Spleen (tissue), 7 donors: ENCODE measurements around the gene IFNA6.
"Not testable (repeated sequence)": the region's sequence is repeated elsewhere in the genome, so short reads cannot be mapped to it uniquely, and the experiment has no call there.

Experiments
- POLR2A ChIP-seq, 3 donors: fragments of 450-650 bp; IDR thresholded peaks; one replicate each; pipeline ENCODE4 v1.5.1; 2017; ENCODE audit warnings: antibody characterized with exemption in 3 of 3, mild to moderate bottlenecking in 1 of 3
- TF ChIP-seq, protein P1 (sequence below), 11 experiments: fragments of 200-600 bp in 7 of 11; fragments of 450-650 bp in 4 of 11; sonication (generic) in 4 of 11; IDR thresholded peaks in 8 of 11; conservative IDR thresholded peaks in 3 of 11; 1 replicate in 7 of 11; 2 replicates in 4 of 11; pipeline versions ENCODE4 v1.4.0 to v1.8.0; 2016 to 2021; ENCODE audit warnings: antibody characterized with exemption in 11 of 11, inconsistent platforms in 4 of 11, mild to moderate bottlenecking in 1 of 11
- donor health status: DM: no; HTN: no; CAD: no; lungs with moderate emphysema.
- donor health status: DM: no; HTN: no; CAD: no.
- donor health status: DM: no; HTN: no; CAD: no.

DNA sequence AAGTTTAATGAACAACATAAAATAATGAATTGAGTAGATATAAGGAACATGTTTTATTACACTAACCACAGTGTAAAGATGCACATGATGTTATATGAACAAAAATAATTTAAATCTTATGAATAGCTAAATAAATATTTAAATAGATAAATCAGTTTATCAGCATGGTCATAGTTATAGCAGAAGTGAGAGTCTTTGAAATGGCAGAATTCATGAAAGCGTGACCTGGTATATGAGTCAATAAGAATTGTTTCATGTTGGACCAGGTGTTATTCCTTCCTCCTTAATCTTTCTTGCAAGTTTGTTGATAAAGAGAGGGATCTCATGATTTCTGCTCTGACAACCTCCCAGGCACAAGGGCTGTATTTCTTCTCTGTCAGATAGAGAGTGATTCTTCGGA is 16.5 kb upstream of the IFNA6 start:
- TF ChIP-seq, protein P1, sequence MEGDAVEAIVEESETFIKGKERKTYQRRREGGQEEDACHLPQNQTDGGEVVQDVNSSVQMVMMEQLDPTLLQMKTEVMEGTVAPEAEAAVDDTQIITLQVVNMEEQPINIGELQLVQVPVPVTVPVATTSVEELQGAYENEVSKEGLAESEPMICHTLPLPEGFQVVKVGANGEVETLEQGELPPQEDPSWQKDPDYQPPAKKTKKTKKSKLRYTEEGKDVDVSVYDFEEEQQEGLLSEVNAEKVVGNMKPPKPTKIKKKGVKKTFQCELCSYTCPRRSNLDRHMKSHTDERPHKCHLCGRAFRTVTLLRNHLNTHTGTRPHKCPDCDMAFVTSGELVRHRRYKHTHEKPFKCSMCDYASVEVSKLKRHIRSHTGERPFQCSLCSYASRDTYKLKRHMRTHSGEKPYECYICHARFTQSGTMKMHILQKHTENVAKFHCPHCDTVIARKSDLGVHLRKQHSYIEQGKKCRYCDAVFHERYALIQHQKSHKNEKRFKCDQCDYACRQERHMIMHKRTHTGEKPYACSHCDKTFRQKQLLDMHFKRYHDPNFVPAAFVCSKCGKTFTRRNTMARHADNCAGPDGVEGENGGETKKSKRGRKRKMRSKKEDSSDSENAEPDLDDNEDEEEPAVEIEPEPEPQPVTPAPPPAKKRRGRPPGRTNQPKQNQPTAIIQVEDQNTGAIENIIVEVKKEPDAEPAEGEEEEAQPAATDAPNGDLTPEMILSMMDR (IDR thresholded peaks at IDR 0.05 in 8 of 11, conservative IDR thresholded peaks at IDR 0.05 in 3 of 11): not testable (repeated sequence)
- TF ChIP-seq POLR2A (IDR thresholded peaks at IDR 0.05): not testable (repeated sequence)
